GM15510 (cell line): Measurements from ENCODE around the gene KYAT1.

ENCODE experiments used
- POLR2A ChIP-seq: IDR thresholded peaks from 3 replicates; pipeline ENCODE4 v1.6.1; 2011; ENCODE audit warnings: borderline replicate concordance; ENCODE audit not compliant: insufficient read length; ENCODE audit errors: extremely low read depth

Gene KYAT1

GRCh38 chr9:128913995-128914772 is 32.4 kb upstream of the KYAT1 start:
- TF ChIP-seq POLR2A: no peak

- no peak for TF ChIP-seq POLR2A
Observed at GRCh38 chr9:128913048-128913900, 31.5 kb upstream of the KYAT1 start.

GRCh38 chr9:128912270-128912853 is 30.6 kb upstream of the KYAT1 start:
- TF ChIP-seq POLR2A: no peak

- TF ChIP-seq POLR2A: no peak
Observed at GRCh38 chr9:128911529-128912035, 29.8 kb upstream of the KYAT1 start.

GRCh38 chr9:128910906-128911305 is 29.2 kb upstream of the KYAT1 start:
- TF ChIP-seq POLR2A: no peak

- TF ChIP-seq POLR2A: no peak
Observed at GRCh38 chr9:128909859-128910258, 28.1 kb upstream of the KYAT1 start.

GRCh38 chr9:128908372-128908771 is 26.6 kb upstream of the KYAT1 start:
- no peak for TF ChIP-seq POLR2A

GRCh38 chr9:128906741-128907140 is 25.0 kb upstream of the KYAT1 start:
- TF ChIP-seq POLR2A: no peak

- TF ChIP-seq POLR2A: no peak
Observed at GRCh38 chr9:128905964-128906363, 24.2 kb upstream of the KYAT1 start.

GRCh38 chr9:128903871-128904620 is 22.3 kb upstream of the KYAT1 start:
- no peak for TF ChIP-seq POLR2A

GRCh38 chr9:128903079-128903461 is 21.3 kb upstream of the KYAT1 start:
- no peak for TF ChIP-seq POLR2A

GRCh38 chr9:128902351-128903078 is 20.8 kb upstream of the KYAT1 start:
- peak; percentile 36 for TF ChIP-seq POLR2A

- TF ChIP-seq POLR2A: no peak
Observed at GRCh38 chr9:128901822-128902221, 20.1 kb upstream of the KYAT1 start.

GRCh38 chr9:128901379-128901778 is 19.6 kb upstream of the KYAT1 start:
- TF ChIP-seq POLR2A: no peak
